ENCODE data around the gene TEAD1.

The TEAD1 gene

GRCh38 chr11:12902791-12903486 lies 228.7 kb downstream of the TEAD1 start:
- no peak for ATAC-seq
- Mint-ChIP-seq H3K4me3 (no peak overlapping the region), H3K9me3 (no peaks in the 10 kb centered on the region), H3K36me3 (no peaks in the 10 kb centered on the region), H3K27ac (no peak overlapping the region), H3K4me1 (no peaks in the 10 kb centered on the region)
- DNase-seq (ENCODE audit: low spot score in 2 of 2): no peak

GRCh38 chr11:12905435-12905834 lies 231.2 kb downstream of the TEAD1 start:
- no peaks in the 10 kb centered on the region for H3K36me3 Mint-ChIP-seq
- no peaks in the 10 kb centered on the region for H3K4me1 Mint-ChIP-seq
- H3K4me3 Mint-ChIP-seq: no peak overlapping the region
- DNase-seq (ENCODE audit: low spot score in 2 of 2) (no peak), ATAC-seq (no peak)
- no peaks in the 10 kb centered on the region for H3K9me3 Mint-ChIP-seq
- H3K27ac Mint-ChIP-seq: no peak overlapping the region

- Mint-ChIP-seq H3K4me3 (no peak overlapping the region), H3K36me3 (no peaks in the 10 kb centered on the region), H3K4me1 (no peaks in the 10 kb centered on the region), H3K27ac (no peak overlapping the region), H3K9me3 (no peaks in the 10 kb centered on the region)
- ATAC-seq (no peak), DNase-seq (ENCODE audit: low spot score in 2 of 2) (no peak)
These were observed 232.3 kb downstream of the TEAD1 start for GRCh38 chr11:12906501-12906900.

GRCh38 chr11:12909879-12910278 lies 235.7 kb downstream of the TEAD1 start:
- no peak overlapping the region for H3K27ac Mint-ChIP-seq
- no peaks in the 10 kb centered on the region for H3K4me1 Mint-ChIP-seq
- ATAC-seq (no peak), DNase-seq (ENCODE audit: low spot score in 2 of 2) (no peak)
- no peaks in the 10 kb centered on the region for H3K36me3 Mint-ChIP-seq
- no peak overlapping the region for H3K4me3 Mint-ChIP-seq
- H3K9me3 Mint-ChIP-seq: no peaks in the 10 kb centered on the region

GRCh38 chr11:12914400-12914912 lies 240.2 kb downstream of the TEAD1 start:
- Mint-ChIP-seq H3K36me3 (no peaks in the 10 kb centered on the region), H3K4me1 (no peaks in the 10 kb centered on the region), H3K4me3 (no peak overlapping the region), H3K27ac (no peak overlapping the region), H3K9me3 (no peaks in the 10 kb centered on the region)
- ATAC-seq (peak; percentile 66), DNase-seq (ENCODE audit: low spot score in 2 of 2) (no peak)

GRCh38 chr11:12915093-12915492 lies 240.9 kb downstream of the TEAD1 start:
- H3K4me3 Mint-ChIP-seq: no peak overlapping the region
- H3K27ac Mint-ChIP-seq: no peak overlapping the region
- no peaks in the 10 kb centered on the region for H3K9me3 Mint-ChIP-seq
- ATAC-seq (peak; percentile 28), DNase-seq (ENCODE audit: low spot score in 2 of 2) (no peak)
- H3K36me3 Mint-ChIP-seq: no peaks in the 10 kb centered on the region
- no peaks in the 10 kb centered on the region for H3K4me1 Mint-ChIP-seq

GRCh38 chr11:12917822-12918221 lies 243.6 kb downstream of the TEAD1 start:
- ATAC-seq (no peak), DNase-seq (ENCODE audit: low spot score in 2 of 2) (no peak)
- no peaks in the 10 kb centered on the region for H3K9me3 Mint-ChIP-seq
- no peak overlapping the region for H3K4me3 Mint-ChIP-seq
- no peak overlapping the region for H3K27ac Mint-ChIP-seq
- no peaks in the 10 kb centered on the region for H3K36me3 Mint-ChIP-seq
- H3K4me1 Mint-ChIP-seq: no peaks in the 10 kb centered on the region

GRCh38 chr11:12918667-12919066 lies 244.4 kb downstream of the TEAD1 start:
- Mint-ChIP-seq H3K27ac (no peak overlapping the region), H3K4me1 (no peaks in the 10 kb centered on the region), H3K9me3 (no peaks in the 10 kb centered on the region), H3K4me3 (no peak overlapping the region), H3K36me3 (no peaks in the 10 kb centered on the region)
- no peak for DNase-seq (ENCODE audit: low spot score in 2 of 2)
- ATAC-seq: no peak

- DNase-seq (ENCODE audit: low spot score in 2 of 2) (no peak), ATAC-seq (no peak)
- Mint-ChIP-seq H3K9me3 (no peaks in the 10 kb centered on the region), H3K4me3 (no peak overlapping the region), H3K4me1 (no peaks in the 10 kb centered on the region), H3K27ac (no peak overlapping the region), H3K36me3 (no peaks in the 10 kb centered on the region)
These were observed 248.2 kb downstream of the TEAD1 start for GRCh38 chr11:12922418-12922817.

GRCh38 chr11:12922980-12923507 lies 248.8 kb downstream of the TEAD1 start:
- H3K4me1 Mint-ChIP-seq: no peaks in the 10 kb centered on the region
- H3K27ac Mint-ChIP-seq: no peak overlapping the region
- H3K36me3 Mint-ChIP-seq: no peaks in the 10 kb centered on the region
- ATAC-seq (no peak), DNase-seq (ENCODE audit: low spot score in 2 of 2) (no peak)
- H3K4me3 Mint-ChIP-seq: no peak overlapping the region
- H3K9me3 Mint-ChIP-seq: no peaks in the 10 kb centered on the region

- ATAC-seq: peak; percentile 57
These were observed 250.4 kb downstream of the TEAD1 start for GRCh38 chr11:12924650-12925049.

GRCh38 chr11:12925520-12925919 lies 251.3 kb downstream of the TEAD1 start:
- H3K4me1 Mint-ChIP-seq: no peaks in the 10 kb centered on the region
- H3K27ac Mint-ChIP-seq: no peak overlapping the region
- no peaks in the 10 kb centered on the region for H3K36me3 Mint-ChIP-seq
- DNase-seq (ENCODE audit: low spot score in 2 of 2) (no peak), ATAC-seq (peak; percentile 32)
- no peak overlapping the region for H3K4me3 Mint-ChIP-seq
- H3K9me3 Mint-ChIP-seq: no peaks in the 10 kb centered on the region

More at GRCh38 chr11:12924650-12925049, 250.4 kb downstream of the TEAD1 start:
- Mint-ChIP-seq H3K4me1 (no peaks in the 10 kb centered on the region), H3K9me3 (no peaks in the 10 kb centered on the region), H3K36me3 (no peaks in the 10 kb centered on the region), H3K4me3 (no peak overlapping the region), H3K27ac (no peak overlapping the region)
- no peak for DNase-seq (ENCODE audit: low spot score in 2 of 2)

- H3K4me1 Mint-ChIP-seq: no peaks in the 10 kb centered on the region
- DNase-seq (ENCODE audit: low spot score in 2 of 2) (no peak), ATAC-seq (no peak)
- no peak overlapping the region for H3K27ac Mint-ChIP-seq
- H3K4me3 Mint-ChIP-seq: no peak overlapping the region
- no peaks in the 10 kb centered on the region for H3K36me3 Mint-ChIP-seq
- H3K9me3 Mint-ChIP-seq: no peaks in the 10 kb centered on the region
These were observed 253.0 kb downstream of the TEAD1 start for GRCh38 chr11:12927221-12927620.

GRCh38 chr11:12927886-12928285 lies 253.7 kb downstream of the TEAD1 start:
- H3K36me3 Mint-ChIP-seq: no peaks in the 10 kb centered on the region
- ATAC-seq: no peak

GRCh38 chr11:12930850-12931249 lies 256.6 kb downstream of the TEAD1 start:
- Mint-ChIP-seq H3K4me1 (no peaks in the 10 kb centered on the region), H3K36me3 (no peaks in the 10 kb centered on the region), H3K9me3 (no peaks in the 10 kb centered on the region), H3K27ac (no peak overlapping the region), H3K4me3 (no peak overlapping the region)
- ATAC-seq: no peak
- no peak for DNase-seq (ENCODE audit: low spot score in 2 of 2)

More at GRCh38 chr11:12927886-12928285, 253.7 kb downstream of the TEAD1 start:
- H3K27ac Mint-ChIP-seq: no peak overlapping the region
- no peaks in the 10 kb centered on the region for H3K4me1 Mint-ChIP-seq
- no peak overlapping the region for H3K4me3 Mint-ChIP-seq
- DNase-seq (ENCODE audit: low spot score in 2 of 2): no peak
- no peaks in the 10 kb centered on the region for H3K9me3 Mint-ChIP-seq

GRCh38 chr11:12932485-12932884 lies 258.3 kb downstream of the TEAD1 start:
- no peak overlapping the region for H3K27ac Mint-ChIP-seq
- no peaks in the 10 kb centered on the region for H3K4me1 Mint-ChIP-seq
- no peak overlapping the region for H3K4me3 Mint-ChIP-seq
- H3K36me3 Mint-ChIP-seq: no peaks in the 10 kb centered on the region
- DNase-seq (ENCODE audit: low spot score in 2 of 2) (no peak), ATAC-seq (no peak)
- no peaks in the 10 kb centered on the region for H3K9me3 Mint-ChIP-seq
